Measurements from ENCODE around the gene KLF11. TPM values are rescaled to one million over a fixed set of nuclear protein-coding genes. Genes with fewer than 3 reads are reported as not detected.

KLF11 gene
- total and polyA plus RNA-seq, 2 donors (not counting 1 experiment from before 2014, with no cell fraction given): 5.9 to 6.8 TPM

- Histone ChIP-seq H2AFZ (ENCODE audit: low read length) (no peak overlapping the region), H3K36me3 (ENCODE audit: control insufficient read depth, insufficient read depth, low read length) (no peaks in the 10 kb centered on the region), H3K9me3 (ENCODE audit: control insufficient read depth, insufficient read depth, low read depth, low read length) (no peaks in the 10 kb centered on the region), H3K79me2 (ENCODE audit: control insufficient read depth, insufficient read depth, low read length) (no peaks in the 10 kb centered on the region), H3K9ac (ENCODE audit: insufficient read depth, low read length) (no peak overlapping the region), H3K4me3 (replicated peaks in 1 of 4; ENCODE audit: control extremely low read depth in 1 of 4, insufficient read depth in 1 of 4, low read depth in 3 of 4, low read length in 4 of 4) (no peak overlapping the region), H3K27ac (ENCODE audit: insufficient read depth, low read length) (no peak overlapping the region), H4K20me1 (ENCODE audit: control insufficient read depth, extremely low read depth, insufficient read depth, low read length) (no peaks in the 10 kb centered on the region), H3K27me3 (ENCODE audit: control insufficient read depth, insufficient read depth, low read length) (peaks cover 33% of the 10 kb centered on the region), H3K4me2 (ENCODE audit: extremely low read depth, insufficient read depth, low read length) (peak overlapping the region; percentile 5), H3K4me1 (ENCODE audit: control insufficient read depth, extremely low read depth, insufficient read depth, low read length) (no peaks in the 10 kb centered on the region)
- TF ChIP-seq EZH2 (IDR thresholded peaks at IDR 0.05; ENCODE audit: low read length, missing control alignments) (peak; percentile 11), CTCF (conservative IDR thresholded peaks at IDR 0.05 in 1 of 2, IDR thresholded peaks at IDR 0.05 in 1 of 2; ENCODE audit: low read depth in 1 of 2, low read length in 2 of 2) (no peak)
- no peak for DNase-seq (ENCODE audit: low read depth in 2 of 2)
Measured at GRCh38 chr2:10083046-10083445, 39.7 kb downstream of the KLF11 start.

GRCh38 chr2:10083692-10084211 lies 40.4 kb downstream of the KLF11 start:
- Histone ChIP-seq H3K79me2 (ENCODE audit: control insufficient read depth, insufficient read depth, low read length) (no peaks in the 10 kb centered on the region), H4K20me1 (ENCODE audit: control insufficient read depth, extremely low read depth, insufficient read depth, low read length) (no peaks in the 10 kb centered on the region), H3K4me1 (ENCODE audit: control insufficient read depth, extremely low read depth, insufficient read depth, low read length) (no peaks in the 10 kb centered on the region), H3K9ac (ENCODE audit: insufficient read depth, low read length) (no peak overlapping the region), H3K9me3 (ENCODE audit: control insufficient read depth, insufficient read depth, low read depth, low read length) (no peaks in the 10 kb centered on the region), H3K4me2 (ENCODE audit: extremely low read depth, insufficient read depth, low read length) (no peak overlapping the region), H3K27me3 (ENCODE audit: control insufficient read depth, insufficient read depth, low read length) (peaks cover 29% of the 10 kb centered on the region), H3K27ac (ENCODE audit: insufficient read depth, low read length) (no peak overlapping the region), H3K4me3 (replicated peaks in 1 of 4; ENCODE audit: control extremely low read depth in 1 of 4, insufficient read depth in 1 of 4, low read depth in 3 of 4, low read length in 4 of 4) (no peak overlapping the region), H3K36me3 (ENCODE audit: control insufficient read depth, insufficient read depth, low read length) (no peaks in the 10 kb centered on the region), H2AFZ (ENCODE audit: low read length) (no peak overlapping the region)
- TF ChIP-seq CTCF (conservative IDR thresholded peaks at IDR 0.05 in 1 of 2, IDR thresholded peaks at IDR 0.05 in 1 of 2; ENCODE audit: low read depth in 1 of 2, low read length in 2 of 2) (no peak), EZH2 (IDR thresholded peaks at IDR 0.05; ENCODE audit: low read length, missing control alignments) (no peak)
- DNase-seq (ENCODE audit: low read depth in 2 of 2): no peak

- H3K36me3 ChIP-seq (ENCODE audit: control insufficient read depth, insufficient read depth, low read length): no peaks in the 10 kb centered on the region
- H3K27me3 ChIP-seq (ENCODE audit: control insufficient read depth, insufficient read depth, low read length): peaks cover 32% of the 10 kb centered on the region
- no peak overlapping the region for H3K9ac ChIP-seq (ENCODE audit: insufficient read depth, low read length)
- H4K20me1 ChIP-seq (ENCODE audit: control insufficient read depth, extremely low read depth, insufficient read depth, low read length): no peaks in the 10 kb centered on the region
- TF ChIP-seq EZH2 (IDR thresholded peaks at IDR 0.05; ENCODE audit: low read length, missing control alignments) (no peak), CTCF (conservative IDR thresholded peaks at IDR 0.05 in 1 of 2, IDR thresholded peaks at IDR 0.05 in 1 of 2; ENCODE audit: low read depth in 1 of 2, low read length in 2 of 2) (no peak)
- no peaks in the 10 kb centered on the region for H3K79me2 ChIP-seq (ENCODE audit: control insufficient read depth, insufficient read depth, low read length)
- no peak overlapping the region for H3K27ac ChIP-seq (ENCODE audit: insufficient read depth, low read length)
- no peak overlapping the region for H3K4me2 ChIP-seq (ENCODE audit: extremely low read depth, insufficient read depth, low read length)
- no peak for DNase-seq (ENCODE audit: low read depth in 2 of 2)
- no peaks in the 10 kb centered on the region for H3K4me1 ChIP-seq (ENCODE audit: control insufficient read depth, extremely low read depth, insufficient read depth, low read length)
- no peak overlapping the region for H3K4me3 ChIP-seq (replicated peaks in 1 of 4; ENCODE audit: control extremely low read depth in 1 of 4, insufficient read depth in 1 of 4, low read depth in 3 of 4, low read length in 4 of 4)
- H2AFZ ChIP-seq (ENCODE audit: low read length): no peak overlapping the region
- no peaks in the 10 kb centered on the region for H3K9me3 ChIP-seq (ENCODE audit: control insufficient read depth, insufficient read depth, low read depth, low read length)
Measured at GRCh38 chr2:10084223-10084865, 41.0 kb downstream of the KLF11 start.
